HCT116 (cell line): Measurements from ENCODE around the gene CBX1. TPM values are rescaled to one million over a fixed set of nuclear protein-coding genes. Genes with fewer than 3 reads are reported as not detected.

Experiments
- ATAC-seq: fragments of 200-7000 bp; cut with Tn5 transposase; 2 replicates; pipeline ENCODE4 v1.9.1; 2020; ENCODE audit warnings: mild to moderate bottlenecking, moderate library complexity
- BruUV-seq: library from RNA; stranded (reverse); fragments of 400-500 nt; replicated peaks from 2 replicates; lab custom pipeline; 2021; lab: Mats Ljungman, UMichigan
- CTCF ChIA-PET: fragments of 300-600 bp; sonication (Branson Sonifier 250); formaldehyde crosslinking; loops from one replicate; lab custom pipeline; 2021; ENCODE audit warnings: antibody characterized with exemption; lab: Charles Lee
- POLR2A ChIA-PET: fragments of 300-600, 350-600 bp; sonication (Branson Sonifier 250); formaldehyde crosslinking; loops from one replicate; lab custom pipeline; 2021; ENCODE audit warnings: antibody characterized with exemption; lab: Charles Lee
- RAD21 ChIA-PET, 2 experiments: fragments of 300-600 bp; sonication (Branson Sonifier 250); formaldehyde crosslinking; loops; one replicate each; lab custom pipeline; 2023; ENCODE audit warnings: low total read pairs in 2 of 2; ENCODE audit not compliant: uncharacterized antibody in 2 of 2, unreplicated experiment in 2 of 2, low non-redundant PET in 1 of 2; lab: Charles Lee
- DNase-seq: peaks from one replicate; pipeline ENCODE4 v3.0.0-alpha.2; 2010; ENCODE audit warnings: low read depth, low spot score
- H2AFZ ChIP-seq: fragments of 200-600 bp; shearing (Covaris generic), sonication (generic); 2 replicates; pipeline ENCODE4 v1.6.1; 2017; ENCODE audit warnings: low read depth, mixed run types, mixed read lengths, antibody characterized with exemption, low read length; ENCODE audit not compliant: poor library complexity, severe bottlenecking
- H3K27ac ChIP-seq: 2 replicates; pipeline ENCODE4 v1.5.1; 2012; ENCODE audit warnings: low read depth, low read length
- H3K27me3 ChIP-seq: fragments of 200-600 bp; sonication (generic); 2 replicates; pipeline ENCODE4 v1.6.1; 2016; ENCODE audit warnings: mixed run types, low read length, mixed read lengths; ENCODE audit not compliant: insufficient read depth
- H3K36me3 ChIP-seq, 2 experiments: fragments of 200-500 bp in 1 of 2; fragments of 200-600 bp in 1 of 2; sonication (Bioruptor generic) in 1 of 2; sonication (generic) in 1 of 2; 2 replicates each; pipeline versions ENCODE4 v1.5.1 to v1.6.1; 2014 to 2016; ENCODE audit warnings: low read length in 2 of 2, inconsistent platforms in 1 of 2, mixed read lengths in 1 of 2, mixed run types in 1 of 2; ENCODE audit not compliant: insufficient read depth in 2 of 2, control insufficient read depth in 1 of 2
- H3K4me1 ChIP-seq, 2 experiments: fragments of 200-600 bp in 1 of 2; sonication (generic) in 1 of 2; 2 replicates each; pipeline versions ENCODE4 v1.5.1 to v1.6.1; 2012 to 2017; ENCODE audit warnings: low read length in 2 of 2, inconsistent platforms in 1 of 2, mild to moderate bottlenecking in 1 of 2, mixed read lengths in 1 of 2, mixed run types in 1 of 2, moderate library complexity in 1 of 2; ENCODE audit not compliant: insufficient read depth in 2 of 2, control insufficient read depth in 1 of 2
- H3K4me2 ChIP-seq: fragments of 200-600 bp; sonication (generic); 2 replicates; pipeline ENCODE4 v1.6.1; 2017; ENCODE audit warnings: mixed run types, low read length, mixed read lengths
- H3K4me3 ChIP-seq, 2 experiments: fragments of 200-600 bp in 1 of 2; sonication (generic) in 1 of 2; replicated peaks in 1 of 2; 2 replicates each; pipeline ENCODE4 v1.5.1; 2011 to 2016; ENCODE audit warnings: low read length in 2 of 2, control low read depth in 1 of 2, low read depth in 1 of 2, mild to moderate bottlenecking in 1 of 2, mixed read lengths in 1 of 2, mixed run types in 1 of 2
- H3K79me2 ChIP-seq: fragments of 200-600 bp; sonication (generic); 2 replicates; pipeline ENCODE4 v1.6.1; 2017; ENCODE audit warnings: mild to moderate bottlenecking, mixed run types, low read length, moderate library complexity, mixed read lengths; ENCODE audit not compliant: insufficient read depth
- H3K9ac ChIP-seq: fragments of 200-600 bp; sonication (generic); 2 replicates; pipeline ENCODE4 v1.6.1; 2016; ENCODE audit warnings: low read length, mixed read lengths
- H3K9me2 ChIP-seq: fragments of 200-600 bp; sonication (generic), shearing (Covaris generic); 2 replicates; pipeline ENCODE4 v1.6.1; 2017; ENCODE audit warnings: mixed run types, mild to moderate bottlenecking, moderate library complexity; ENCODE audit not compliant: insufficient read depth
- H3K9me3 ChIP-seq, 2 experiments: fragments of 200-500 bp in 1 of 2; fragments of 200-600 bp in 1 of 2; sonication (Bioruptor generic) in 1 of 2; sonication (generic) in 1 of 2; 2 replicates each; pipeline ENCODE4 v1.6.1; 2014 to 2017; ENCODE audit warnings: low read length in 2 of 2, mixed read lengths in 2 of 2, inconsistent platforms in 1 of 2, low read depth in 1 of 2, mild to moderate bottlenecking in 1 of 2, mixed run types in 1 of 2, moderate library complexity in 1 of 2; ENCODE audit not compliant: control insufficient read depth in 1 of 2, insufficient read depth in 1 of 2
- H4K20me1 ChIP-seq: fragments of 200-600 bp; sonication (generic), shearing (Covaris generic); 2 replicates; pipeline ENCODE4 v1.6.1; 2017; ENCODE audit warnings: mixed run types, mild to moderate bottlenecking, moderate library complexity; ENCODE audit not compliant: insufficient read depth
- ATF3 ChIP-seq: IDR thresholded peaks from 2 replicates; pipeline ENCODE4 v1.6.1; 2012
- CBX3 ChIP-seq: IDR thresholded peaks from 2 replicates; pipeline ENCODE4 v1.6.1; 2012; ENCODE audit warnings: low read depth
- CTCF ChIP-seq, 3 experiments: fragments of 200-600 bp in 1 of 3; sonication (generic) in 1 of 3; IDR thresholded peaks in 2 of 3; conservative IDR thresholded peaks in 1 of 3; 2 replicates each; pipeline ENCODE4 v1.5.1; 2012 to 2017; ENCODE audit warnings: low read depth in 2 of 3, low read length in 2 of 3, antibody characterized with exemption in 1 of 3, borderline replicate concordance in 1 of 3, control low read depth in 1 of 3, mild to moderate bottlenecking in 1 of 3, mixed read lengths in 1 of 3, mixed run types in 1 of 3, moderate library complexity in 1 of 3; ENCODE audit not compliant: insufficient read depth in 1 of 3
- ELF1 ChIP-seq: IDR thresholded peaks from 2 replicates; pipeline ENCODE4 v1.6.1; 2012; ENCODE audit warnings: low read depth, borderline replicate concordance
- JUND ChIP-seq: IDR thresholded peaks from 2 replicates; pipeline ENCODE4 v1.6.1; 2012
- MAX ChIP-seq: IDR thresholded peaks from 2 replicates; pipeline ENCODE4 v1.6.1; 2012
- POLR2A ChIP-seq: IDR thresholded peaks from 2 replicates; pipeline ENCODE4 v1.7.0; 2011; ENCODE audit warnings: borderline replicate concordance; ENCODE audit not compliant: insufficient read depth, insufficient read length; ENCODE audit errors: extremely low read depth
- SRF ChIP-seq: IDR thresholded peaks from 2 replicates; pipeline ENCODE4 v1.6.1; 2012; ENCODE audit warnings: low read depth
- TCF7L2 ChIP-seq: IDR thresholded peaks from 2 replicates; pipeline ENCODE4 v1.7.0; 2011; ENCODE audit warnings: borderline replicate concordance, inconsistent platforms; ENCODE audit not compliant: insufficient read depth, insufficient read length; ENCODE audit errors: extremely low read depth
- YY1 ChIP-seq: IDR thresholded peaks from 2 replicates; pipeline ENCODE4 v1.6.1; 2011; ENCODE audit warnings: low read length, low read depth, moderate library complexity, mild to moderate bottlenecking; ENCODE audit not compliant: insufficient replicate concordance; ENCODE audit errors: extremely low read depth
- ZBTB33 ChIP-seq: IDR thresholded peaks from 2 replicates; pipeline ENCODE4 v1.6.1; 2011; ENCODE audit warnings: mild to moderate bottlenecking, low read length, moderate library complexity; ENCODE audit not compliant: insufficient replicate concordance; ENCODE audit errors: extremely low read depth
- ZFX ChIP-seq: fragments of 450-650 bp; IDR thresholded peaks from 2 replicates; pipeline ENCODE4 v1.6.1; 2017
- ZNF274 ChIP-seq: fragments of 200-500 bp; sonication (Bioruptor generic); IDR thresholded peaks from 2 replicates; pipeline ENCODE4 v1.6.1; 2014; ENCODE audit warnings: mild to moderate bottlenecking, low read depth, low read length, inconsistent platforms
- intact Hi-C: fragments of 100-400 bp; cut with micrococcal nuclease; formaldehyde crosslinking; loops from 2 replicates; pipeline ENCODE4 v1.10.0; 2022
- total RNA-seq: library from RNA; stranded (reverse); gene quantifications from one replicate; pipeline ENCODE4 v1.2.1, GENCODE V29; 2021; ENCODE audit not compliant: unreplicated experiment
- TF ChIP-seq, protein P1 (sequence below): IDR thresholded peaks from 2 replicates; pipeline ENCODE4 v1.6.1; 2012; ENCODE audit warnings: low read depth

The CBX1 gene
- total RNA-seq, 1 experiment from 2014 or later: 136 TPM

- ChIA-PET POLR2A (no interaction called here), CTCF (no interaction called here), RAD21 (no interaction called here)
- Histone ChIP-seq H3K9me2 (no peaks in the 10 kb centered on the region), H4K20me1 (no peaks in the 10 kb centered on the region), H3K4me3 (no peak overlapping the region), H3K79me2 (no peaks in the 10 kb centered on the region), H3K9me3 (no peaks in the 10 kb centered on the region), H3K27ac (no peak overlapping the region), H3K36me3 (no peaks in the 10 kb centered on the region), H3K4me1 (no peaks in the 10 kb centered on the region), H3K9ac (no peak overlapping the region), H2AFZ (no peak overlapping the region), H3K27me3 (no peaks in the 10 kb centered on the region), H3K4me2 (no peak overlapping the region)
- DNase-seq (no peak), ATAC-seq (no peak)
- BruUV-seq: no TSS peak
- TF ChIP-seq TCF7L2: no peak
- TF ChIP-seq JUND: no peak
- TF ChIP-seq ZBTB33: no peak
- TF ChIP-seq, protein P1, sequence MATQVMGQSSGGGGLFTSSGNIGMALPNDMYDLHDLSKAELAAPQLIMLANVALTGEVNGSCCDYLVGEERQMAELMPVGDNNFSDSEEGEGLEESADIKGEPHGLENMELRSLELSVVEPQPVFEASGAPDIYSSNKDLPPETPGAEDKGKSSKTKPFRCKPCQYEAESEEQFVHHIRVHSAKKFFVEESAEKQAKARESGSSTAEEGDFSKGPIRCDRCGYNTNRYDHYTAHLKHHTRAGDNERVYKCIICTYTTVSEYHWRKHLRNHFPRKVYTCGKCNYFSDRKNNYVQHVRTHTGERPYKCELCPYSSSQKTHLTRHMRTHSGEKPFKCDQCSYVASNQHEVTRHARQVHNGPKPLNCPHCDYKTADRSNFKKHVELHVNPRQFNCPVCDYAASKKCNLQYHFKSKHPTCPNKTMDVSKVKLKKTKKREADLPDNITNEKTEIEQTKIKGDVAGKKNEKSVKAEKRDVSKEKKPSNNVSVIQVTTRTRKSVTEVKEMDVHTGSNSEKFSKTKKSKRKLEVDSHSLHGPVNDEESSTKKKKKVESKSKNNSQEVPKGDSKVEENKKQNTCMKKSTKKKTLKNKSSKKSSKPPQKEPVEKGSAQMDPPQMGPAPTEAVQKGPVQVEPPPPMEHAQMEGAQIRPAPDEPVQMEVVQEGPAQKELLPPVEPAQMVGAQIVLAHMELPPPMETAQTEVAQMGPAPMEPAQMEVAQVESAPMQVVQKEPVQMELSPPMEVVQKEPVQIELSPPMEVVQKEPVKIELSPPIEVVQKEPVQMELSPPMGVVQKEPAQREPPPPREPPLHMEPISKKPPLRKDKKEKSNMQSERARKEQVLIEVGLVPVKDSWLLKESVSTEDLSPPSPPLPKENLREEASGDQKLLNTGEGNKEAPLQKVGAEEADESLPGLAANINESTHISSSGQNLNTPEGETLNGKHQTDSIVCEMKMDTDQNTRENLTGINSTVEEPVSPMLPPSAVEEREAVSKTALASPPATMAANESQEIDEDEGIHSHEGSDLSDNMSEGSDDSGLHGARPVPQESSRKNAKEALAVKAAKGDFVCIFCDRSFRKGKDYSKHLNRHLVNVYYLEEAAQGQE: no peak
- TF ChIP-seq SRF: no peak
- no peak for TF ChIP-seq ATF3
- TF ChIP-seq CBX3: no peak
- TF ChIP-seq MAX: no peak
- no peak for TF ChIP-seq YY1
- TF ChIP-seq ELF1: no peak
- TF ChIP-seq POLR2A: no peak
- no peak for TF ChIP-seq ZNF274
- no peak for TF ChIP-seq ZFX
- TF ChIP-seq CTCF (IDR thresholded peaks at IDR 0.05 in 2 of 3, conservative IDR thresholded peaks at IDR 0.05 in 1 of 3; ENCODE audit: borderline replicate concordance in 1 of 3, insufficient read depth in 1 of 3, low read depth in 2 of 3, low read length in 2 of 3): no peak
- intact Hi-C loops: no loop called here
These were observed 63.4 kb downstream of the CBX1 start for GRCh38 chr17:48037838-48038323.
